ENCODE results near the gene CCDC150.

- TF ChIP-seq CTCF (IDR thresholded peaks at IDR 0.05) (no peak), POLR2A (IDR thresholded peaks at IDR 0.05) (no peak)
Measured at GRCh38 chr2:196697825-196698224, 58.3 kb downstream of the CCDC150 start.

Measured in upper lobe of left lung (tissue), 4 donors.